ENCODE results near the gene PADI1.

PADI1 gene

DNA sequence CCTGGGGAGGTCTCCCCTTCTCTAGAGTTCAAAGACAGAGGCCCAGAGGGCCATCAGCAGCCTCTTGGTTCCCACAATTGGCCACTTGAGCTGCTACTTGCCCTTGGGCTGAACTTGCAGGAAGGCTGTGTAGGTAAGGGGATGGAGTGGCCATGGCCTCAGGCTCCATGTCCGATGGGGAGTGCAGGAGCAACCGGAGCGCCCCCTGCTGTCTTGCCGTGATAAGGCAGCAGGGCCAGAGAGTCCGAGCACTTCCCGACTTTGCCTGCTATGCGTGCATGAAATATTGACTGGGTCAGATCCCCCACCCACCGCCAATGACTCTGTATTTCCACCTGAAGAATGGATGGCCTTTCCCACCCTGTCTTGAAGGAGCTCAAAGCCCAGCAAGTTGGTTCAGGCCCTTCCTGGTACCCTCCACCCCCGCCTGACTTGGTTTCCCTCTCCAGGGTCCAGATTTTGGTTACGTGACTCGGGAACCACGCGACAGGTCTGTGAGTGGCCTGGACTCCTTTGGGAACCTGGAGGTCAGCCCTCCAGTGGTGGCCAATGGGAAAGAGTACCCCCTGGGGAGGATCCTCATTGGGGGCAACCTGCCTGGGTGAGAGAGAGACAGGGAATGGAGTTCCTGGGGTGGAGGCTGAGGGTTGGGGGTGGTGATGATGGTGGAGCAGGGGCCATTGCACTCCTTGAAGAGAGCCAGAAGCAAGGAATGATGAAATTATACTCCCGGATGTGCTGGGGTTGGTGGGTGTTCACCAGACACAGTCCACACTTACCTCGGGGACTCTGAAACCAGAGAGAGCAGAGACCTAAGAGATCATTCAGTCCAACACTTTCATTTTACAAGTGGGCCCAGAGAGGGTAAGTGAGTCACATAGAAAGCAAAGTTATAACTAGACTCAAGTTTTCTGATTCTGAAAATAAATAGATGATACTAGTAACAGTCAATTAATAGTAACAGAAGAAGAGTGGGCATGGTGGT lies 69.5 kb downstream of the PADI1 start:
- no peak for DNase-seq

DNA sequence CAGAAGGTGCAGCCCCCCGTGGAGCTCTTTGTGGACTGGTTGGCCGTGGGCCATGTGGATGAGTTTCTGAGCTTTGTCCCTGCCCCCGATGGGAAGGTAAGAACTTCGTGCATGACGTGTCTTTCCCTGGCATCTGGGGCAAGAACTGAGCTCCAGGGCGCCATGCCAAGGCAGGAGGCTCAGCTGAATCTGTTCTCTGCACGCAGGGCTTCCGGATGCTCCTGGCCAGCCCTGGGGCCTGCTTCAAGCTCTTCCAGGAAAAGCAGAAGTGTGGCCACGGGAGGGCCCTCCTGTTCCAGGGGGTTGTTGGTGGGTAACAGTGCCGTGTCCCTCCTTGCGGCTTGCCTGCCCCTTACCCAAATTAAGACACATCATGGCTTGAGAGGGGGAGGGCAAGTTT lies 71.6 kb downstream of the PADI1 start:
- no peak for DNase-seq

DNA sequence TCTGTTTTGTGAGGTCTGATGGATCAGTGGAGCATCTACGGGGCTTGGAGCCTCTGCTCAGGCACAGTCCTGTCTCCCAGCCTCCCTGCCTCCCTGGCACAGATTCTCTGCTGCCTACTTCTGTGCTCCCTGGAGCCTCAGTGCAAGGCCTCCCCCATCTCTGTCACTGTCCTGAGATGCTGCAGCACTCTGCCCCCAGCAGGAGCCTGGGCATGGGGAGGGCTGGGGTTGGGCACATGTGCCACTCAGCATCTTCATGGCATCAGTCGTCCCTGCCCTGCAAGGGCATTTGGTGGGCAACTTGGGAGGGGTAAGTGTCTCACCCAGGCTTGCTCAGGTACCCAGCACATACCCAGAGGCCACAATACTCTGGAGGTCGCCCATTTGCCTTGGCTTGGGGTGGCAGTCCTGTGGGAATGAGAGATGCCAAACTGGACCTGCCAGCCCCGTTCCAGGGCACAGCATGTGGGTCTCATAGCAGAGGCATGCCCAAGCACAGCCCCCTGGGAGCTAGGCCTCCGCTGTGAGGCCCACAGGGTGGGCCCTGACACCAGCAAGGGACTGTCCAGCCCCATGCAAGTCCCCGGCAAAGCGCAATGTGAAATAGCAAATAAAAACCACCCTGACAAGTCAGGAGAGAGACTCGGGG lies 72.7 kb downstream of the PADI1 start:
- no peak for DNase-seq

DNA sequence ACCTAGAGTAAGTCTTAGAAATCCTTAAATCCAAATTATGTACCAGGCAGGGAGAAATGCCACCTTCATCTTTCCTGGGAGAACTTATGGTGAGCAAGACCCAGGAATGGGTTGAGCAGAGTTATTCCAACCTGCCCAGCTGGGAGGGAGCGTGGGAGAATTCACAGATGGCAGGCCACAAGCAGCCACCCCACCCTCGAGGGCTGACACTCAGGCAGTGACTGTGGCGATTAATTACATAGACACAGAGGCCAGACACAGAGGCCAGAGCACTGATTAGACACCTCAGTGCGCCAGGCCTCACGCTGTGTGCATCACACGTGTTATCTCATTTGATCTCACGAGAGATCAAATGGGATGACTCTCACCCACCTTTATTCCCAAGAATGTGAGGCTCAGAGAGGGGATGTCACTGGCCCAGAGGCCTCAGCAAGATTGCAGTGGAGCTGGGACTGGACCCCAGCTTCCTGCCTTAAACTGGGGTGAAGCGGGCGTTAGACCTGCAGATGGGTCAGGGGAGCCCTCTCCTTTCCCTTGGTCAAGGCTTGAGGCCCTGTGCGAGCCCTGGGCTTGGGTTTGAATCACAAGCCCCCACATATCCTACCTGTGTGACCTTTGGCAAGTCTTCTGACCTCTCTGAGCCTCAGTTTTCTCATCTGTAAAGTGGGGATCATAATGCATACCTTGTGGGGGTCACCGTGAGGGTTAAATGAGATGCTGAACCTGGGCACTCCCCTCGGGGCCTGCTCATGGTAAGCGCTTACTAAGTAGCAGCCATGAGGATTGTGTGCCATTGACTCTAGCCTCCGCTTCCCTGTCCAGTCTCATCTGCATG lies 74.3 kb downstream of the PADI1 start:
- no peak for DNase-seq

- no peak for DNase-seq
Measured at GRCh38 chr1:17280436-17280835, 75.5 kb downstream of the PADI1 start.

DNA sequence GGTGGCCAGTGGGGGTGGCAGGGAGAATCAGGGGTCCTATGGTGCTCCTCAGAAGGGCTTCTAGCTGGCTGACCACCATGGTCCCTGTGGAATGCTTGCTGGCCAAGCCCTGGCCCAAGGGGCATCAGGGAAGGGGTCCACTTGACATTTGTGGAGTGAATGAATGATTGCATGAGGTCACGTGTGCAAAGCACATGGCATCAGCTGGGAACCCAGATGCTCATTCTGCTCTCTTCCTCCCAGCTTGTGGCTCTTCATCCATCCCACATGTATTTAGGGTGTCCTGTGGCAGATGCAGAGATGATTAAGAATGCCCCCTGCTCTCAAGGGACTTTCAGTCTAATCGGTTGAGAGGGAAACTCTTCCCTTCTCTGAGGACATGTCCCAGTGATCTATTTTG lies 76.0 kb downstream of the PADI1 start:
- no peak for DNase-seq

DNA sequence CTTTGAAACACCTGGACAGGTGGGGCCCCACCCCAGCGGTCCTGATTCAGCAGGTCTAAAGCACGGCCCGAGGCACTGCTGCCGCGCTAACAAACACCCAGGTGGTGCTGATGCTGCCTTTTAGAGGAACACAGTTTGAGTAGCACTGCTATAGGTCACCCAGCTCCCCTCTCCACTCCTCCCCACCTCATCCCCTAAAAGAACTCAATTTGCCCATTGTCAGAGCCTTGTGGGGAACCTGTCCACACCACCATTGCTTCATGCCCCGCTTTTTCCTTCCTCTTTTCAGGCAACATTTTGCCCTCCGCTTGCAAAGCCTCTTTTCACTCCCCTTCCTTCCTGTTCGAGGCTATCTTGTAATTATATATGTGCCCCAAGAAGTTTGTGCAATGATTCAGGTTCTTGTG lies 76.8 kb downstream of the PADI1 start:
- DNase-seq, result no peak

DNA sequence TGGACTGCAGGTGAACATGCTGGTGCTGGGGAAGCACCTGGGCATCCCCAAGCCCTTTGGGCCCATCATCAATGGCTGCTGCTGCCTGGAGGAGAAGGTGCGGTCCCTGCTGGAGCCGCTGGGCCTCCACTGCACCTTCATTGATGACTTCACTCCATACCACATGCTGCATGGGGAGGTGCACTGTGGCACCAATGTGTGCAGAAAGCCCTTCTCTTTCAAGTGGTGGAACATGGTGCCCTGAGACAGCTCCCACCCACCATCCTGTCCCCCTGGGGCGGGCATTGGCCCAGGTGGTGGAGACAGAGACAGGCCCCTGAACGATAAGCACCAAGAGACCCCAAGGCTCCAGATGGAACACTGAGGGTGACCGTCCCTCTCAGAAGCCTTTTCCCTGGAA lies 77.9 kb downstream of the PADI1 start:
- DNase-seq, result no peak

DNA sequence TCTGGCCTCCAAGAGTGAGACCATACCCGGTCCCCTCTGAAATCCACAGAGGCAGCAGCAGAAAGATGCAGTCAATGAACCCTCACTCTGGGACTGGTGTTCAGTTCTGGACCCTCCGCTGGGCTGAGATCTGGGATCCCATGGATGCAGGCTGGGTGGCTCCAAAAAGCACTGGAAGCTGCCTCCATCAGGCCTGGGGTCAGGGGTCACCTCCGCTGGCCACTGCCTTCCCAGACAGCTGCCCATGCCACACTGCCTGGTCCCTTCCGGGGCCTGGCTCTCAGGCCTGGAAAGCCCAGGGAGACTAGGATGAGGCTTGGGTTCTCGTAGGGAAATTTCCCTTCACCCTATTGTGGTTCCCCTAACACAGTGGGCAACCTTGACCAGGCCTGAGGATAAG lies 81.7 kb downstream of the PADI1 start:
- DNase-seq, result no peak

- DNase-seq, result peak; percentile 13
Measured at GRCh38 chr1:17287130-17287776, 82.3 kb downstream of the PADI1 start.

GRCh38 chr1:17289721-17290120 lies 84.8 kb downstream of the PADI1 start:
- no peak for DNase-seq

GRCh38 chr1:17290553-17290952 lies 85.6 kb downstream of the PADI1 start:
- no peak for DNase-seq

DNA sequence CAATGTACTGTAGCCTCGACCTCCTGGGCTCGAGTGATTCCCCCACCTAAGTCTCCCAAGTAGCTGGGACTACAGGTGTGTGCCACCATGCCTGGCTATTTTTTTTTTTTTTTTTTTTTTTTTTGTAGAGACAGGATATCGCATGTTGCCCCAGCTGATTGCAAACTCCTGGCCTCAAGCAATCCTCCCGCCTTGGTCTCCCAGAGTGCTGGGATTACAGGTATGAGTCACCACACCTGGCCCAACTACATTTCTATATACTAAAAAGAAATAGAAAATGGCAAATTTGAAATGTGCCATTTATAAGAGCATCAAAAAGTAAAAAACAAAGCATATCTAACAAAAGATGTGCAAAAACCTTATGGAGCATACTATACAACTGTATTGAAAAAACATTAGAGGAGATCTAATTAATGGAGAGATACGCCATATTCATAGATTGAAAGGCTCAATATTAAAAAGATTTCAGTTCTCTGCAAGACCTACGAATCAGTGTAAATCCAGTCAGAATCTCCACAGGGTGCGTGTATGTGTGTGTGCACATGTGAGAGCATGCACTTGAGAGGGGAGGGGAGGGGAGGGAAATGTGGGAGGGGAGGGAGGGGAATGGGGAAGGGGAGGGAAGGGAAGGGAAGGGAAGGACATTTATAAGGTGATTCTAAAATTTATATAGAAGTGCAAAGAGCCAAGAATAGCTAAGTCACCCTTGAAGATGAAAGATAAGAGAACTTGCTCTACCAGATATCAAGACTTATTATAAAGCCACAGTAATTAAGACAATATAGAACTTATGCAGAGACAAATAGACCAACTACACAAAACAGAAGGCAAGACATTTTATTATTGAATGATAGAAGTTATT lies 87.6 kb downstream of the PADI1 start:
- DNase-seq, result no peak

DNA sequence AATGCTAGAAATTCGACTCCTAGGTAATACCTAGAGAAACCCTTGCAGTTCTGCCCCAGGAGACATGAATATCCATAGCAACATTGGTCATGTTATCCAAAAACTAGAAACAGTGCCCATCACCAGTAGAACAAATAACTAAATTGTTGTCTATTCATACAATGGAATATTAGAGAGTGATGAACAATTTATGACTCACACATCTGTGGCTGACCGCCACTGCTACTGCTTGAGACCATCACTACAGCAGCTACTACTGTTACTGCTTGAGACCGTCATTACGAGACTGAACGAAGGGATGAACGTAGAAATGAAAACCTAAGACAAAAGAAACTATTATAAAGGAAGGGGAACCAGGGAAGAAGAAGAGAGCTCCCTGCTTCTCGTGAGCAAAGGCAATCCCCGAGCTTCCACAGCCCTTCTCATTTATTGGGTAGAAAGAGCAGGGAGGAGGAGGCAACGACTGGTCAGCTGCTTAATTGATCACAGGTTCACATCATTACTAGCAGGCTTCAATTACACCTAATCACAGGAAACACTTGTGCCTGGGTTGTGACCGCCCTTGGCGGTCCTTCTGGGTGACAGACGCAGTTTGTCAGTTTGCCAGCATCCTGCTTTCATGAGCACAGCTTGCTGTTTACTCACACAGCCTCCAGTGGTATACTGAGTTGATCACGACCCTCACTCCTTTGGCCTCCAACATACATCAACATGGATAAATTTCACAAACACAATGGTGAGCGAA lies 88.9 kb downstream of the PADI1 start:
- no peak for DNase-seq

DNA sequence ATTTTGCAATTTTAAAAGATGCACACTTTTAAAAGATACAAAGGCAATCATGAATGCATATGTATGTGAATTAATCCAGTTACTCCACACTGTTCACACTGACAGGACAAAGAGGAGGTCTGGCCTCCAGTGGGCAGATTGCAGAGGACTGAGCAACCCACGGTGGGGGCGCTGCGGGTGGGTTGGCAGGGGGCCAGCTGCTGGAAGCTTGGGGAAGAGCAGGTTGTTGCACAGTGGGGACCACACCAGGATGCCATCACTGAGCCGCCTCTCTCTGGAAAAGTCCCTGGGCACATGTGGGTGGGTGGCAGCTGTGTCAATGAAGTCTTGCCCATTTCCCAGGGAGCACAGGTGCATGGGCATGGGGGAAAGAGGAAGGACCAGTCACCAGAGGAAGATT lies 90.4 kb downstream of the PADI1 start:
- no peak for DNase-seq
